B cell (primary cell): ENCODE results near the gene NPTXR. TPM values are rescaled to one million over a fixed set of nuclear protein-coding genes. Genes with fewer than 3 reads are reported as not detected.
"Not testable (repeated sequence)": the region's sequence is repeated elsewhere in the genome, so short reads cannot be mapped to it uniquely, and the experiment has no call there.

Experiments
- ATAC-seq: fragments of 200-7000 bp; cut with Tn5 transposase; one replicate; pipeline ENCODE4 v1.10.0; 2021; ENCODE audit warnings: low read depth, mild to moderate bottlenecking, moderate number of reproducible peaks, moderate library complexity
- CTCF ChIA-PET: fragments of 350-600 bp; sonication (Branson Sonifier 250); formaldehyde crosslinking; loops from one replicate; lab custom pipeline; 2021; ENCODE audit warnings: antibody characterized with exemption, inconsistent platforms; lab: Charles Lee
- POLR2A ChIA-PET: fragments of 350-600 bp; sonication (Branson Sonifier 250); formaldehyde crosslinking; loops from one replicate; lab custom pipeline; 2021; ENCODE audit warnings: antibody characterized with exemption; lab: Charles Lee
- DNase-seq: peaks from one replicate; pipeline ENCODE4 v3.0.0; 2013
- H2AFZ ChIP-seq: 2 replicates; pipeline ENCODE4 v1.6.1; 2012; ENCODE audit warnings: mild to moderate bottlenecking, low read depth, low read length; ENCODE audit not compliant: insufficient read depth, poor library complexity, severe bottlenecking
- H3K27ac ChIP-seq, 2 donors: 1 replicate in 1 of 2; 2 replicates in 1 of 2; pipeline ENCODE4 v1.5.1; 2012 to 2013; ENCODE audit warnings: low read length in 2 of 2, mild to moderate bottlenecking in 2 of 2, moderate library complexity in 1 of 2
- H3K27me3 ChIP-seq, 4 experiments: fragments of 200-600 bp in 1 of 4; sonication (generic) in 1 of 4; replicated peaks in 1 of 4; 1 replicate in 2 of 4; 2 replicates in 2 of 4; pipeline versions ENCODE4 v1.6.1 to v1.7.0; 2013 to 2016; ENCODE audit warnings: low read length in 3 of 4, mild to moderate bottlenecking in 2 of 4, mixed read lengths in 1 of 4, moderate library complexity in 1 of 4; ENCODE audit not compliant: insufficient read depth in 4 of 4, control insufficient read depth in 3 of 4; ENCODE audit errors: control extremely low read depth in 1 of 4
- H3K36me3 ChIP-seq, 2 experiments: replicated peaks in 1 of 2; 1 replicate in 1 of 2; 2 replicates in 1 of 2; pipeline versions ENCODE4 v1.6.1 to v1.7.1; 2013; ENCODE audit warnings: low read length in 1 of 2; ENCODE audit not compliant: insufficient read depth in 2 of 2, control insufficient read depth in 1 of 2; ENCODE audit errors: control extremely low read depth in 1 of 2, extremely low read depth in 1 of 2
- H3K4me1 ChIP-seq, 2 donors: fragments of 200-600 bp in 1 of 2; sonication (generic) in 1 of 2; 1 replicate in 1 of 2; 2 replicates in 1 of 2; pipeline versions ENCODE4 v1.5.1 to v1.6.1; 2013 to 2017; ENCODE audit warnings: low read length in 2 of 2; ENCODE audit not compliant: control insufficient read depth in 2 of 2, insufficient read depth in 2 of 2
- H3K4me2 ChIP-seq: replicated peaks from 2 replicates; pipeline ENCODE3; 2012; ENCODE audit warnings: mild to moderate bottlenecking, low read depth, low read length; ENCODE audit not compliant: poor library complexity, severe bottlenecking
- H3K4me3 ChIP-seq, 5 experiments: fragments of 200-600 bp in 1 of 5; sonication (generic) in 1 of 5; 1 replicate in 3 of 5; 2 replicates in 2 of 5; pipeline versions ENCODE4 v1.5.1 to v1.7.0; 2011 to 2016; ENCODE audit warnings: low read length in 4 of 5, mild to moderate bottlenecking in 4 of 5, low read depth in 2 of 5, control low read depth in 1 of 5, moderate library complexity in 1 of 5; ENCODE audit not compliant: insufficient read depth in 1 of 5; ENCODE audit errors: control extremely low read depth in 1 of 5, extremely low read depth in 1 of 5
- H3K79me2 ChIP-seq: fragments of 200-600 bp; sonication (generic); one replicate; pipeline ENCODE4 v1.6.0; 2016; ENCODE audit warnings: low read length; ENCODE audit not compliant: control insufficient read depth, insufficient read depth
- H3K9ac ChIP-seq: fragments of 200-600 bp; sonication (generic); 2 replicates; pipeline ENCODE4 v1.6.1; 2017; ENCODE audit warnings: mild to moderate bottlenecking, low read length, moderate library complexity
- H3K9me3 ChIP-seq, 3 donors: one replicate each; pipeline versions ENCODE4 v1.6.1 to v1.7.1; 2013; ENCODE audit warnings: low read length in 2 of 3; ENCODE audit not compliant: control insufficient read depth in 2 of 3, insufficient read depth in 1 of 3; ENCODE audit errors: control extremely low read depth in 1 of 3
- H4K20me1 ChIP-seq: 2 replicates; pipeline ENCODE4 v1.6.0; 2012; ENCODE audit warnings: mild to moderate bottlenecking, low read length; ENCODE audit not compliant: insufficient read depth, control insufficient read depth, poor library complexity, severe bottlenecking
- H3K27ac Mint-ChIP-seq: one replicate; pipeline ENCODE4 v1.8.0; 2021; ENCODE audit warnings: mixed read lengths
- H3K27me3 Mint-ChIP-seq: one replicate; pipeline ENCODE4 v1.8.0; 2021; ENCODE audit warnings: mixed read lengths
- H3K4me1 Mint-ChIP-seq: one replicate; pipeline ENCODE4 v1.8.0; 2021; ENCODE audit warnings: mixed read lengths
- H3K4me3 Mint-ChIP-seq: one replicate; pipeline ENCODE4 v1.8.0; 2021; ENCODE audit warnings: mixed read lengths
- H3K9me3 Mint-ChIP-seq: one replicate; pipeline ENCODE4 v1.8.0; 2022; ENCODE audit warnings: mixed read lengths; ENCODE audit not compliant: insufficient read depth
- EZH2 ChIP-seq: IDR thresholded peaks from 2 replicates; pipeline ENCODE4 v1.6.1; 2012; ENCODE audit warnings: borderline replicate concordance, low read depth, mild to moderate bottlenecking, moderate library complexity, low read length; ENCODE audit not compliant: insufficient read depth, poor library complexity, severe bottlenecking
- WGBS: methylation state at CpG from one replicate; pipeline ENCODE4 v1.1.5; 2013; ENCODE audit warnings: missing lambda C conversion rate; ENCODE audit not compliant: insufficient coverage; 5-methylcytosine and 5-hydroxymethylcytosine counted together
- intact Hi-C: fragments of 100-400 bp; cut with micrococcal nuclease; formaldehyde crosslinking; loops from one replicate; pipeline ENCODE4 v1.10.0; 2022
- polyA plus RNA-seq: library from polyadenylated mRNA; depleted of rRNA; stranded (reverse); fragments of >200 nt; gene quantifications from 2 replicates; pipeline ENCODE4 v1.2.3, GENCODE V29; 2012
- total RNA-seq, 2 donors: library from RNA; stranded (reverse); fragments of 120-200 nt in 1 of 2; gene quantifications; 1 replicate in 1 of 2; 2 replicates in 1 of 2; pipeline versions ENCODE4 v1.2.3 to v1.2.4, GENCODE V29; 2013 to 2022
- TF ChIP-seq, protein P1 (sequence below): fragments of 200-600 bp; IDR thresholded peaks from one replicate; pipeline ENCODE4 v1.8.0; 2022; ENCODE audit warnings: antibody characterized with exemption, mild to moderate bottlenecking

The NPTXR gene
- total and polyA plus RNA-seq, 2 donors (not counting 1 experiment from before 2014, with no cell fraction given) = 0.16 to 0.71 TPM

DNA sequence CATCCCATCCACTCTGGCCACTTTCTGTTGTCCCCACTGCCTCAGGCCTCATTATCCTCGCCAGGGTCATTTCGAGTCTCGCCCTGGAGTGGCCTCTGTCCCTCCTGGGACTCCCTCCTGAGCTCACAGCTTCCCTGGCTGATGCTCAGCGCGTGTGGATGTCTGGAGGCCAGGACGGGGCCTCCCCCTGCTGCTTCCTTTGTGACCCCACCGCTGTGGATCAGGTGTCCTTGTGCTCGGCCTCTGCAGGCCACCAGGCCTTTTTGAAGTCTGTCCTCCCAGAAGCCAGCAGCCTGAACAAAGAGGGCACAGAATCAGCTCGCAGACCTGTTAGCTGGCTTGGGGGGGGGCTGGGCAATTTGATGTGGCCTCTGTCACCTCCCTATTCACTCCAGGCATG is 14.7 kb upstream of the NPTXR start:
- peaks cover 4% of the 10 kb centered on the region for H3K4me1 Mint-ChIP-seq
- intact Hi-C loops = no loop called here
- POLR2A ChIA-PET = no interaction called here

DNA sequence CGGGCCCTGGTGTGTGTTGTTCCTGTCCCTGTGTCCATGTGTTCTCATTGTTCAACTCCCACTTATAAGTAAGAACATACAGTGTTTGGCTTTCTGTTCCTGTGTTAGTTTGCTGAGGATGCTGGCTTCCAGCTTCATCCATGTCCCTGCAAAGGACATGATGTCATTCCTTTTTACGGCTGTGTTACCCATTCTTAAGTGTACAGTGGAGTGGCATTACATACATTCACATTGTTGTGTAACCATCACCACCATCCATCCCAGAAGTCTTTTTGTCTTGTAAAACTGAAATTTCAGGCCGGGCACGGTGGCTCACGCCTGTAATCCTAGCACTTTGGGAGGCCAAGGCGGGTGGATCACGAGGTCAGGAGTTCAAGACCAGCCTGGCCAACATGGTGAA is 10.6 kb upstream of the NPTXR start:
- H3K27me3 ChIP-seq, H3K4me3 ChIP-seq, H3K9me3 ChIP-seq, H3K4me1 Mint-ChIP-seq, H3K79me2 ChIP-seq, ATAC-seq, DNase-seq, H3K9me3 Mint-ChIP-seq, H3K36me3 ChIP-seq, H3K27ac ChIP-seq, H2AFZ ChIP-seq, H3K4me3 Mint-ChIP-seq, POLR2A ChIA-PET, H3K4me1 ChIP-seq, H3K27ac Mint-ChIP-seq, H3K4me2 ChIP-seq, H3K9ac ChIP-seq, intact Hi-C loops, H4K20me1 ChIP-seq: not testable (repeated sequence)
- WGBS = no CpG with 5 or more reads among the region's 7 CpGs
- CTCF ChIA-PET = interaction anchor here (0.6 kb wide), 1 partner anchor 126 kb away, joined by 3 read pairs; no protein-coding TSS in a partner anchor
- H3K27me3 Mint-ChIP-seq = peaks cover 30% of the 10 kb centered on the region

More for the DNA sequence above, 14.7 kb upstream of the NPTXR start:
- no peak for TF ChIP-seq EZH2
- TF ChIP-seq, protein P1, sequence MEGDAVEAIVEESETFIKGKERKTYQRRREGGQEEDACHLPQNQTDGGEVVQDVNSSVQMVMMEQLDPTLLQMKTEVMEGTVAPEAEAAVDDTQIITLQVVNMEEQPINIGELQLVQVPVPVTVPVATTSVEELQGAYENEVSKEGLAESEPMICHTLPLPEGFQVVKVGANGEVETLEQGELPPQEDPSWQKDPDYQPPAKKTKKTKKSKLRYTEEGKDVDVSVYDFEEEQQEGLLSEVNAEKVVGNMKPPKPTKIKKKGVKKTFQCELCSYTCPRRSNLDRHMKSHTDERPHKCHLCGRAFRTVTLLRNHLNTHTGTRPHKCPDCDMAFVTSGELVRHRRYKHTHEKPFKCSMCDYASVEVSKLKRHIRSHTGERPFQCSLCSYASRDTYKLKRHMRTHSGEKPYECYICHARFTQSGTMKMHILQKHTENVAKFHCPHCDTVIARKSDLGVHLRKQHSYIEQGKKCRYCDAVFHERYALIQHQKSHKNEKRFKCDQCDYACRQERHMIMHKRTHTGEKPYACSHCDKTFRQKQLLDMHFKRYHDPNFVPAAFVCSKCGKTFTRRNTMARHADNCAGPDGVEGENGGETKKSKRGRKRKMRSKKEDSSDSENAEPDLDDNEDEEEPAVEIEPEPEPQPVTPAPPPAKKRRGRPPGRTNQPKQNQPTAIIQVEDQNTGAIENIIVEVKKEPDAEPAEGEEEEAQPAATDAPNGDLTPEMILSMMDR = no peak
- H3K27ac Mint-ChIP-seq = no peak overlapping the region
- no peaks in the 10 kb centered on the region for H3K4me1 ChIP-seq
- 81% methylated on average over 8 of the region's 9 CpGs for WGBS
- H3K79me2 ChIP-seq = no peaks in the 10 kb centered on the region
- DNase-seq (no peak), ATAC-seq (no peak)
- H4K20me1 ChIP-seq = peaks cover 6% of the 10 kb centered on the region
- CTCF ChIA-PET = interaction anchor here (1.0 to 2.1 kb wide), 2 partner anchors 11 to 12 kb away, joined by 3 to 11 read pairs; no protein-coding TSS in a partner anchor
- H3K9me3 Mint-ChIP-seq = no peaks in the 10 kb centered on the region
- H3K9me3 ChIP-seq = no peaks in the 10 kb centered on the region
- H3K27ac ChIP-seq = no peak overlapping the region
- no peak overlapping the region for H3K4me3 ChIP-seq
- no peak overlapping the region for H2AFZ ChIP-seq
- H3K4me3 Mint-ChIP-seq = no peak overlapping the region
- no peak overlapping the region for H3K9ac ChIP-seq
- peaks cover 0 to 2% (median 0%) of the 10 kb centered on the region in 4 experiments for H3K27me3 ChIP-seq
- H3K4me2 ChIP-seq = no peak overlapping the region
- no peaks in the 10 kb centered on the region for H3K36me3 ChIP-seq
- H3K27me3 Mint-ChIP-seq = peaks cover 13% of the 10 kb centered on the region

- ATAC-seq = not testable (repeated sequence)
Measured at GRCh38 chr22:38853883-38854282, 10.1 kb upstream of the NPTXR start.

More at GRCh38 chr22:38853883-38854282, 10.1 kb upstream of the NPTXR start:
- peaks cover 0 to 11% (median 2%) of the 10 kb centered on the region in 4 experiments for H3K27me3 ChIP-seq
- intact Hi-C loops, H3K4me3 Mint-ChIP-seq, DNase-seq, POLR2A ChIA-PET, H3K9me3 Mint-ChIP-seq, H3K9ac ChIP-seq, H3K27ac Mint-ChIP-seq, H3K9me3 ChIP-seq, H3K4me2 ChIP-seq, H4K20me1 ChIP-seq, H3K36me3 ChIP-seq, H3K79me2 ChIP-seq, H3K4me3 ChIP-seq, H3K4me1 Mint-ChIP-seq, H2AFZ ChIP-seq, H3K4me1 ChIP-seq, H3K27ac ChIP-seq: not testable (repeated sequence)
- 80% methylated on average over 2 of the region's 5 CpGs for WGBS
- peaks cover 32% of the 10 kb centered on the region for H3K27me3 Mint-ChIP-seq
- CTCF ChIA-PET = interaction anchor here (0.6 to 1.6 kb wide), 2 partner anchors 15 to 126 kb away, joined by 3 read pairs; no protein-coding TSS in a partner anchor
